H1 (cell line): ENCODE results near the gene YBX2. TPM values are rescaled to one million over a fixed set of nuclear protein-coding genes. Genes with fewer than 3 reads are reported as not detected.

ENCODE experiments used
- ATF3 ChIP-seq: IDR thresholded peaks from 2 replicates; pipeline ENCODE4 v1.6.1; 2011; ENCODE audit warnings: low read depth, mild to moderate bottlenecking, low read length; ENCODE audit not compliant: insufficient read depth
- BACH1 ChIP-seq: IDR thresholded peaks from 2 replicates; pipeline ENCODE4 v1.6.1; 2012; ENCODE audit warnings: low read length, improper control_type of control experiment
- CBX8 ChIP-seq: fragments of 300-800, 300-1000 bp; sonication (generic); IDR thresholded peaks from 2 replicates; pipeline ENCODE4 v1.7.1; 2016; ENCODE audit warnings: low read depth, low read length, borderline replicate concordance
- CHD1 ChIP-seq: IDR thresholded peaks from 2 replicates; pipeline ENCODE4 v1.6.1; 2012; ENCODE audit warnings: low read depth, low read length, improper control_type of control experiment
- CTBP2 ChIP-seq: IDR thresholded peaks from 2 replicates; pipeline ENCODE4 v1.7.0; 2011; ENCODE audit warnings: borderline replicate concordance, mild to moderate bottlenecking, moderate library complexity, mixed read lengths, low read length; ENCODE audit not compliant: insufficient read depth, insufficient read length
- CTCF ChIP-seq, 3 experiments: IDR thresholded peaks; 1 replicate in 2 of 3; 2 replicates in 1 of 3; pipeline versions ENCODE4 v1.5.1 to v1.6.1; 2011; ENCODE audit warnings: low read length in 3 of 3, mild to moderate bottlenecking in 3 of 3, inconsistent platforms in 2 of 3, low read depth in 1 of 3, moderate library complexity in 1 of 3; ENCODE audit not compliant: insufficient read depth in 1 of 3; ENCODE audit errors: control extremely low read depth in 1 of 3
- E2F6 ChIP-seq: IDR thresholded peaks from 2 replicates; pipeline ENCODE4 v1.6.1; 2012; ENCODE audit warnings: inconsistent platforms
- EGR1 ChIP-seq: IDR thresholded peaks from 2 replicates; pipeline ENCODE4 v1.6.1; 2011; ENCODE audit warnings: low read depth, low read length, borderline replicate concordance
- FOSL1 ChIP-seq: IDR thresholded peaks from 2 replicates; pipeline ENCODE4 v1.6.1; 2011; ENCODE audit warnings: mild to moderate bottlenecking, low read depth, low read length, moderate library complexity; ENCODE audit not compliant: insufficient read depth
- KDM1A ChIP-seq: fragments of 200-600, 300-600 bp; sonication (generic); IDR thresholded peaks from 2 replicates; pipeline ENCODE4 v1.7.1; 2016; ENCODE audit warnings: mild to moderate bottlenecking, low read length, borderline replicate concordance
- KDM4A ChIP-seq: IDR thresholded peaks from one replicate; pipeline ENCODE4 v1.7.1; 2012; ENCODE audit warnings: low read depth, mild to moderate bottlenecking, moderate library complexity, low read length, inconsistent platforms; ENCODE audit not compliant: severe bottlenecking
- KDM5A ChIP-seq: fragments of 200-600 bp; IDR thresholded peaks from 2 replicates; pipeline ENCODE4 v1.7.1; 2012; ENCODE audit warnings: mild to moderate bottlenecking, low read length, inconsistent platforms, mixed read lengths
- PHF8 ChIP-seq: fragments of 200-600 bp; sonication (generic); conservative IDR thresholded peaks from 2 replicates; pipeline ENCODE4 v1.7.1; 2012; ENCODE audit warnings: low read depth, mild to moderate bottlenecking, inconsistent platforms, low read length, moderate library complexity
- POU5F1 ChIP-seq: IDR thresholded peaks from 2 replicates; pipeline ENCODE4 v1.6.1; 2011; ENCODE audit warnings: low read depth, mild to moderate bottlenecking, low read length, moderate library complexity
- RAD21 ChIP-seq, 2 experiments: IDR thresholded peaks in 1 of 2; conservative IDR thresholded peaks in 1 of 2; 2 replicates each; pipeline ENCODE4 v1.6.1; 2011; ENCODE audit warnings: low read depth in 2 of 2, low read length in 2 of 2, improper control_type of control experiment in 1 of 2, inconsistent platforms in 1 of 2, mild to moderate bottlenecking in 1 of 2, moderate library complexity in 1 of 2
- RFX5 ChIP-seq: IDR thresholded peaks from 2 replicates; pipeline ENCODE4 v1.6.1; 2011; ENCODE audit warnings: low read depth, low read length, improper control_type of control experiment, borderline replicate concordance
- RXRA ChIP-seq: IDR thresholded peaks from 2 replicates; pipeline ENCODE4 v1.6.1; 2011; ENCODE audit warnings: low read depth, mild to moderate bottlenecking, low read length, moderate library complexity; ENCODE audit not compliant: insufficient read depth
- TAF7 ChIP-seq: optimal IDR thresholded peaks from 2 replicates; pipeline ENCODE3; 2011; ENCODE audit warnings: low read depth, mild to moderate bottlenecking, inconsistent platforms, low read length, moderate library complexity, borderline replicate concordance
- polyA plus RNA-seq, 7 experiments: library from polyadenylated mRNA; depleted of rRNA in 3 of 7; stranded (reverse) in 5 of 7; unstranded in 2 of 7; fragments of >200 nt in 5 of 7; fragments of 200-250 nt in 2 of 7; gene quantifications; 1 replicate in 5 of 7; 2 replicates in 1 of 7; 4 replicates in 1 of 7; pipeline versions ENCODE4 v1.2.1 to v1.2.3, GENCODE V29; 2011 to 2013; ENCODE audit warnings: missing spikeins in 2 of 7, mixed read lengths in 2 of 7
- total RNA-seq: library from RNA; stranded (reverse); fragmentation: NEBNext Ultra II Directional; extraction: Animal tissue kit (Norgen Biotek cat#: 25700); gene quantifications from 2 replicates; pipeline ENCODE4 v1.2.1, GENCODE V29; 2021

YBX2 gene
- total and polyA plus RNA-seq, 2 of the 8 experiments (the other 6 are each of a cell fraction or from before 2014, with no cell fraction given), result 19.2 to 30.5 TPM

GRCh38 chr17:7262192-7262934, 32.1 kb downstream of the YBX2 start, which contains the start of gene CLDN7 (continued):
- TF ChIP-seq CTCF (IDR thresholded peaks at IDR 0.05; ENCODE audit: control extremely low read depth in 1 of 3, insufficient read depth in 1 of 3, low read depth in 1 of 3, low read length in 3 of 3) (peak in 2 of 3 experiments; percentile 17 to 37; a peak in 2 of 4 replicates), KDM1A (no peak), KDM4A (peak; percentile 10), KDM5A (no peak), CHD1 (peak; percentile 60; the same call in 1 of the 2 replicates), BACH1 (no peak), RFX5 (no peak), CTBP2 (no peak), FOSL1 (no peak), EGR1 (peak; percentile 17; the same call in 1 of the 2 replicates), ATF3 (no peak), E2F6 (no peak), RXRA (no peak), RAD21 (IDR thresholded peaks at IDR 0.05 in 1 of 2, conservative IDR thresholded peaks at IDR 0.05 in 1 of 2; ENCODE audit: low read depth in 2 of 2, low read length in 2 of 2) (no peak; a peak in 1 of 4 replicates), POU5F1 (no peak), TAF7 (peak; percentile 98), PHF8 (peak; percentile 77), CBX8 (no peak)
